Neural progenitor cell (in vitro differentiated cells): ENCODE data around the gene GLS.

ENCODE experiments used
- CTCF ChIP-seq: fragments of 200-600 bp; sonication (generic); IDR thresholded peaks from 2 replicates; pipeline ENCODE4 v1.5.1; 2017; ENCODE audit warnings: antibody characterized with exemption, mild to moderate bottlenecking
- EZH2 ChIP-seq: fragments of 200-600 bp; sonication (generic); IDR thresholded peaks from 2 replicates; pipeline ENCODE4 v1.6.1; 2017; ENCODE audit warnings: antibody characterized with exemption, mild to moderate bottlenecking, moderate library complexity
- EZH2phosphoT487 ChIP-seq: fragments of 200-600 bp; sonication (generic); IDR thresholded peaks from 2 replicates; pipeline ENCODE4 v1.6.1; 2017; ENCODE audit warnings: antibody characterized with exemption

GRCh38 chr2:190922376-190922775, 41.8 kb downstream of the GLS start:
- TF ChIP-seq CTCF (no peak), EZH2 (no peak), EZH2phosphoT487 (no peak)
